Ovary (tissue), 3 donors: ENCODE results near the gene MEIS1.

Experiments
- CTCF ChIP-seq, 3 donors: fragments of 450-650 bp in 2 of 3; fragments of 200-600 bp in 1 of 3; IDR thresholded peaks; one replicate each; pipeline versions ENCODE4 v1.5.1 to v1.8.0; 2016 to 2022; ENCODE audit warnings: antibody characterized with exemption in 3 of 3, mild to moderate bottlenecking in 1 of 3
- EP300 ChIP-seq: sonication (generic); formaldehyde crosslinking; IDR thresholded peaks from one replicate; pipeline ENCODE4 v1.6.1; 2017; ENCODE audit warnings: antibody characterized with exemption
- POLR2A ChIP-seq: fragments of 450-650 bp; IDR thresholded peaks from one replicate; pipeline ENCODE4 v1.6.1; 2017; ENCODE audit warnings: antibody characterized with exemption, mild to moderate bottlenecking, moderate library complexity
- donor health status: DM: no; HTN: no; CAD: no.

GRCh38 chr2:66553370-66553769, 118.4 kb downstream of the MEIS1 start:
- TF ChIP-seq CTCF (IDR thresholded peaks at IDR 0.05) (no peak), POLR2A (no peak), EP300 (no peak)
